ENCODE measurements around the gene IL17RC. TPM values are rescaled to one million over a fixed set of nuclear protein-coding genes. Genes with fewer than 3 reads are reported as not detected.

The IL17RC gene
- total RNA-seq, 4 donors from 2014 or later = 14.8 to 67.3 (median 47.2) TPM

DNA sequence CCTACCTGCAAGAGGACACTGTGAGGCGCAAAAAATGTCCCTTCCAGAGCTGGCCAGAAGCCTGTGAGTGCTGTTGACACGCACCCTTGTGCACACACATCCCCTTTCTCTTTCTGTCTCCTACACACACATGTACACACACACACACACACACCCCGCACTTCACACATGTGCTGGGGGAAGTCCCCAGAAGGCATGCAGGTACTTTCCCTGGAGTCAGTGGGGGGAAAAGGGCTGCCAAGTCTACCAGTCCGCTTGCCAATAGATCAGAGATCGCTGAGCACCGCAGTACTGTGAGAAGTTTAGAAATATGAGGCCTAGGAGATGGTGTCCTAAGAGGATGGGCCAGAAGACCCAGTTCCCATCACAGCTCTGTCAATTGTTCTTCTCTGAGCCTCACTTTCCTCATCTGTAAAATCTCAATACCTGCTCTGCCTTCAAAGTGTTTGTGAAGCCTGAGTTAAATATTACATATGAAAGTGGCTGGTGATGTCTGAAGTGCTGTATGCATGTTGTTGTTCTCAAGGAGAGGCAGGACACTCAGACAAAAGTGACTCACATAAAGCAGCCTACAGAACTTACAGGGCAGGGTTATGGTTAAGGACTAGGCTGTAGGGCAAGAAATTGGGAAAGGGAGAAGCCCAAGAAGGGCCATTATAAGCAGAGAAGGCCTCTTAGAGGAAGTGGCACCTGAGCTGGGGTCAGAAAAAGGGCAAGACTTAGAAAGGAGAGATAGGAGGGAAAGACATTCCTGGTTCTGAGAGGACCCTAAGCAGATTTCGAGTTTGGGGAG is 7.5 kb upstream of the IL17RC start:
- Histone ChIP-seq H3K4me1 (no peaks in the 10 kb centered on the region), H3K9me3 (no peaks in the 10 kb centered on the region), H3K27me3 (no peaks in the 10 kb centered on the region), H3K27ac (no peak overlapping the region), H3K36me3 (no peaks in the 10 kb centered on the region), H3K4me3 (no peak overlapping the region)
- ATAC-seq (no peak), DNase-seq (no peak)
- no peak for TF ChIP-seq POLR2A (IDR thresholded peaks at IDR 0.05)
- TF ChIP-seq, protein P1, sequence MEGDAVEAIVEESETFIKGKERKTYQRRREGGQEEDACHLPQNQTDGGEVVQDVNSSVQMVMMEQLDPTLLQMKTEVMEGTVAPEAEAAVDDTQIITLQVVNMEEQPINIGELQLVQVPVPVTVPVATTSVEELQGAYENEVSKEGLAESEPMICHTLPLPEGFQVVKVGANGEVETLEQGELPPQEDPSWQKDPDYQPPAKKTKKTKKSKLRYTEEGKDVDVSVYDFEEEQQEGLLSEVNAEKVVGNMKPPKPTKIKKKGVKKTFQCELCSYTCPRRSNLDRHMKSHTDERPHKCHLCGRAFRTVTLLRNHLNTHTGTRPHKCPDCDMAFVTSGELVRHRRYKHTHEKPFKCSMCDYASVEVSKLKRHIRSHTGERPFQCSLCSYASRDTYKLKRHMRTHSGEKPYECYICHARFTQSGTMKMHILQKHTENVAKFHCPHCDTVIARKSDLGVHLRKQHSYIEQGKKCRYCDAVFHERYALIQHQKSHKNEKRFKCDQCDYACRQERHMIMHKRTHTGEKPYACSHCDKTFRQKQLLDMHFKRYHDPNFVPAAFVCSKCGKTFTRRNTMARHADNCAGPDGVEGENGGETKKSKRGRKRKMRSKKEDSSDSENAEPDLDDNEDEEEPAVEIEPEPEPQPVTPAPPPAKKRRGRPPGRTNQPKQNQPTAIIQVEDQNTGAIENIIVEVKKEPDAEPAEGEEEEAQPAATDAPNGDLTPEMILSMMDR (IDR thresholded peaks at IDR 0.05 in 4 of 5, conservative IDR thresholded peaks at IDR 0.05 in 1 of 5) = no peak
- intact Hi-C loops (cut with DNase I; ENCODE audit: low total_unique reads) = no loop called here
- in situ Hi-C loops (cut with MboI; ENCODE audit: low sequenced_read_pairs in 4 of 4) = no loop called here

DNA sequence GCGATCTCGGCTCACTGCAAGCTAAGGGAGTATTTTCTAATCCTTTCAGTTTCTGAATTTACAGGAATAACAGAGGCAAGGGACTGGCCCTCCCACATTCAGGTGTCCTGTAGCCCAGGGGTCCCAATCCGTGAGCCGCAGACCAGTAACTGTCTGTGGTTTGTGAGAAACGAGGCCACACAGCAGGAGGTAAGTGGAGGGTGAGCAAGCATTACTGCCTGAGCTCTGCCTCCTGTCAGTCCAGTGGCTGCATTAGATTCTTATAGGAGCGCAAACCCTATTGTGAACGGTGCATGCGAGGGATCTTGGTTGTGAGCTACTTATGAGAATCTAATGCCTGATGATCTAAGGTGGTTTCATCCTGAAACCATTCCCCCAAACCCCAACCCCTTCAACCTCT is 5.0 kb upstream of the IL17RC start:
- H3K4me3 ChIP-seq = no peak overlapping the region
- no peaks in the 10 kb centered on the region for H3K9me3 ChIP-seq
- no peaks in the 10 kb centered on the region for H3K27me3 ChIP-seq
- no peak overlapping the region for H3K27ac ChIP-seq
- peaks cover 5 to 15% of the 10 kb centered on the region in 2 donors for H3K4me1 ChIP-seq
- DNase-seq (no peak), ATAC-seq (no peak)
- TF ChIP-seq, protein P1 (IDR thresholded peaks at IDR 0.05 in 4 of 5, conservative IDR thresholded peaks at IDR 0.05 in 1 of 5) = no peak
- no peak for TF ChIP-seq POLR2A (IDR thresholded peaks at IDR 0.05)
- no peaks in the 10 kb centered on the region for H3K36me3 ChIP-seq
- intact Hi-C loops (cut with DNase I; ENCODE audit: low total_unique reads) = no loop called here
- in situ Hi-C loops (cut with MboI; ENCODE audit: low sequenced_read_pairs in 4 of 4) = no loop called here

DNA sequence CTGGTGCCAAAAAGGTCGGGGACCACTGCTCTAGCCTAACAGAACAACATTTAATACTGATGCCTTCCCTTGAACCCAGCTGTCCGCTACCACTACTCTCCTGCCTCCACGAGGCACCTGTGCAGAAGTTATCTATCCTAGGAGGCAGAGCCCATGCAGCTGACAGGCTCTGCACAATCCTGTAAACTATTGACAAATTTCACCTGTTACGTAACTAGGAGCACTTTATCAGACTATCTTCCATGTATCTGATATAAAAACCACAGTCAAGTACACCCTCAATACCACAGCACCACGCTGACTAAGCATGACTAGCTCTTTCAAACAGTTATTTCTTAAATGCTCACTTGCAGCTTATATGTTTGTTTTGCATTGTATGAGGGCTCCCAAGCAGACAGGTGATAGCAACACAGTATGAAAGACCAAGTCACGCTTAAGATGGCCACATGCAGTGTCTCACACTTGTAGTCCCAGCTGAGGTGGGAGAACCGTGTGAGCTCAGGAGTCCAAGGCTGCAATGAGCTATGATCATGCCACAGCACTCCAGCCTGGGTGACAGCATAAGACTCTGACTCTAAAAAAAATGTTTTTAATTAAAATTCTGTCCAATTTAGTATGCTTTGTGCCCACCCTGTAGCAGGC is 4.5 kb upstream of the IL17RC start:
- no peak for ATAC-seq

DNA sequence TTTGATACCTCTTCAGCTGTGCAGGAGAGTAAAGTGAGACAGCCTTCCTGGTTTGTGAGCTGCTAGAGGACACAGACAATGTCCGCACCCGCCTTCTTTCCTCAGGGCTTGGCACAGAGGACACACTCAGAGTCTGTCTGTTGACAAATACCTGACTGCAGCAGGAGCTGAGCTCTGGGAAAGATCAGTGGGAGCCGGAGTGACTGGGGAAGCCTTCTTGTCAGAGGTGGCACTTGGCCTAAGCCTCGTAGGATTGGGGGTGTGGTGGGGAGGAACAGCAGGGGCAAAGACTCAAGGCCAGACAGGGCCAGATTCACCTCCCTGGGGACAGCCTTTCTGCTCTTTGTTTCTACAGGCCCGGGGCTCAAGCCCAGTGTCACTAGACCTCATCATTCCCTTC is 3.3 kb upstream of the IL17RC start:
- TF ChIP-seq POLR2A (IDR thresholded peaks at IDR 0.05) = no peak
- TF ChIP-seq, protein P1 (IDR thresholded peaks at IDR 0.05 in 4 of 5, conservative IDR thresholded peaks at IDR 0.05 in 1 of 5) = no peak
- Histone ChIP-seq H3K27ac (no peak overlapping the region), H3K4me1 (peaks cover 17 to 30% of the 10 kb centered on the region in 2 donors), H3K36me3 (no peaks in the 10 kb centered on the region), H3K4me3 (no peak overlapping the region), H3K9me3 (no peaks in the 10 kb centered on the region), H3K27me3 (no peaks in the 10 kb centered on the region)
- in situ Hi-C loops (cut with MboI; ENCODE audit: low sequenced_read_pairs in 4 of 4) = no loop called here
- ATAC-seq (no peak), DNase-seq (no peak)
- intact Hi-C loops (cut with DNase I; ENCODE audit: low total_unique reads) = no loop called here

More for the DNA sequence above, 4.5 kb upstream of the IL17RC start:
- TF ChIP-seq, protein P1 (IDR thresholded peaks at IDR 0.05 in 4 of 5, conservative IDR thresholded peaks at IDR 0.05 in 1 of 5) = no peak
- no peak overlapping the region for H3K27ac ChIP-seq
- no peaks in the 10 kb centered on the region for H3K9me3 ChIP-seq
- in situ Hi-C loops (cut with MboI; ENCODE audit: low sequenced_read_pairs in 4 of 4) = no loop called here
- intact Hi-C loops (cut with DNase I; ENCODE audit: low total_unique reads) = no loop called here
- DNase-seq = no peak
- H3K4me3 ChIP-seq = no peak overlapping the region
- peaks cover 8 to 20% of the 10 kb centered on the region in 2 donors for H3K4me1 ChIP-seq
- no peaks in the 10 kb centered on the region for H3K36me3 ChIP-seq
- no peaks in the 10 kb centered on the region for H3K27me3 ChIP-seq
